Peyer's patch (tissue), 4 donors: Measurements from ENCODE around the gene ABHD3. TPM values are rescaled to one million over a fixed set of nuclear protein-coding genes. Genes with fewer than 3 reads are reported as not detected.
A peak's percentile ranks its signal among the peaks of the same experiment; 100 is the strongest.

Experiments used
- DNase-seq, 3 donors: peaks; one replicate each; pipeline ENCODE4 v3.0.0-alpha.2; 2017 to 2019
- H3K27ac ChIP-seq, 4 donors: fragments of 200-600 bp; sonication (generic); one replicate each; pipeline ENCODE4 v1.5.1; 2016 to 2019
- H3K27me3 ChIP-seq, 2 donors: fragments of 200-600 bp; sonication (generic); one replicate each; pipeline ENCODE4 v1.5.1; 2019
- H3K36me3 ChIP-seq, 3 donors: fragments of 200-600 bp; sonication (generic); one replicate each; pipeline ENCODE4 v1.5.1; 2016 to 2019
- H3K4me1 ChIP-seq, 4 donors: fragments of 200-600 bp; sonication (generic); one replicate each; pipeline ENCODE4 v1.5.1; 2016 to 2019
- H3K4me3 ChIP-seq, 4 donors: fragments of 200-600 bp; sonication (generic); 1 replicate in 3 of 4; 2 replicates in 1 of 4; pipeline ENCODE4 v1.5.1; 2016 to 2019; ENCODE audit warnings: mild to moderate bottlenecking in 1 of 4
- H3K9me3 ChIP-seq, 4 donors: fragments of 200-600 bp; sonication (generic); one replicate each; pipeline ENCODE4 v1.5.1; 2016 to 2019; ENCODE audit warnings: mild to moderate bottlenecking in 1 of 4
- CTCF ChIP-seq, 6 experiments: fragments of 450-650 bp in 4 of 6; fragments of 200-600 bp in 2 of 6; sonication (generic) in 1 of 6; IDR thresholded peaks; one replicate each; pipeline ENCODE4 v1.5.1; 2017 to 2019; ENCODE audit warnings: antibody characterized with exemption in 6 of 6, mild to moderate bottlenecking in 3 of 6, moderate library complexity in 1 of 6
- POLR2A ChIP-seq, 2 donors: fragments of 450-650 bp; IDR thresholded peaks; one replicate each; pipeline ENCODE4 v1.5.1; 2017; ENCODE audit warnings: antibody characterized with exemption in 2 of 2, mild to moderate bottlenecking in 2 of 2, moderate library complexity in 2 of 2
- total RNA-seq, 4 donors: library from RNA; depleted of rRNA; stranded (reverse); fragments of >200 nt; gene quantifications; one replicate each; pipeline ENCODE4 v1.1.0, GENCODE V29; 2016

The ABHD3 gene
- total RNA-seq, 4 donors from 2014 or later = 23.1 to 133 (median 47.2) TPM

- Histone ChIP-seq H3K4me1 (peaks cover 0 to 8% (median 3%) of the 10 kb centered on the region in 4 donors), H3K27me3 (no peaks in the 10 kb centered on the region), H3K27ac (peak overlapping the region in 3 of 4 donors; percentile 2 to 84 (median 60)), H3K4me3 (no peak overlapping the region), H3K9me3 (no peaks in the 10 kb centered on the region), H3K36me3 (no peaks in the 10 kb centered on the region)
- peak in 2 of 3 donors; percentile 66 to 73 for DNase-seq
- no peak for TF ChIP-seq CTCF (IDR thresholded peaks at IDR 0.05)
- TF ChIP-seq POLR2A (IDR thresholded peaks at IDR 0.05) = no peak
These were observed 34.8 kb downstream of the ABHD3 start for GRCh38 chr18:21669736-21670285.

GRCh38 chr18:21664069-21664468 lies 40.5 kb downstream of the ABHD3 start:
- no peak for DNase-seq
- peaks cover 0 to 6% (median 0%) of the 10 kb centered on the region in 4 donors for H3K4me1 ChIP-seq
- no peak overlapping the region for H3K27ac ChIP-seq
- peaks cover 0 to 19% (median 0%) of the 10 kb centered on the region in 3 donors for H3K36me3 ChIP-seq
- no peak overlapping the region for H3K4me3 ChIP-seq
- TF ChIP-seq CTCF (IDR thresholded peaks at IDR 0.05) = no peak
- no peak for TF ChIP-seq POLR2A (IDR thresholded peaks at IDR 0.05)
- H3K27me3 ChIP-seq = no peaks in the 10 kb centered on the region
- no peaks in the 10 kb centered on the region for H3K9me3 ChIP-seq

- no peak overlapping the region for H3K27ac ChIP-seq
- H3K4me3 ChIP-seq = no peak overlapping the region
- DNase-seq = no peak
- peaks cover 0 to 19% (median 0%) of the 10 kb centered on the region in 3 donors for H3K36me3 ChIP-seq
- no peaks in the 10 kb centered on the region for H3K9me3 ChIP-seq
- H3K27me3 ChIP-seq = no peaks in the 10 kb centered on the region
- peaks cover 0 to 2% (median 0%) of the 10 kb centered on the region in 4 donors for H3K4me1 ChIP-seq
- TF ChIP-seq POLR2A (IDR thresholded peaks at IDR 0.05) (no peak), CTCF (IDR thresholded peaks at IDR 0.05) (no peak)
These were observed 41.0 kb downstream of the ABHD3 start for GRCh38 chr18:21663578-21663977.

- H3K36me3 ChIP-seq = peaks cover 0 to 19% (median 0%) of the 10 kb centered on the region in 3 donors
- DNase-seq = no peak
- H3K4me1 ChIP-seq = no peaks in the 10 kb centered on the region
- no peaks in the 10 kb centered on the region for H3K9me3 ChIP-seq
- H3K27ac ChIP-seq = no peak overlapping the region
- TF ChIP-seq POLR2A (IDR thresholded peaks at IDR 0.05) (no peak), CTCF (IDR thresholded peaks at IDR 0.05) (no peak)
- no peaks in the 10 kb centered on the region for H3K27me3 ChIP-seq
- H3K4me3 ChIP-seq = no peak overlapping the region
These were observed 42.0 kb downstream of the ABHD3 start for GRCh38 chr18:21662581-21662980.

GRCh38 chr18:21660078-21660477 lies 44.5 kb downstream of the ABHD3 start:
- Histone ChIP-seq H3K4me3 (no peak overlapping the region), H3K9me3 (no peaks in the 10 kb centered on the region), H3K36me3 (peaks cover 0 to 31% (median 0%) of the 10 kb centered on the region in 3 donors), H3K27me3 (no peaks in the 10 kb centered on the region), H3K4me1 (no peaks in the 10 kb centered on the region), H3K27ac (no peak overlapping the region)
- DNase-seq = no peak
- TF ChIP-seq CTCF (IDR thresholded peaks at IDR 0.05) (no peak), POLR2A (IDR thresholded peaks at IDR 0.05) (no peak)
